Activated CD4-positive, alpha-beta T cell treated with anti-CD3 and anti-CD28 coated beads, Interleukin-2, amount 10 ng/mL, durations not matched to agents 24 days and 14 days (primary cell): ENCODE data around the gene ZIC1. TPM values are rescaled to one million over a fixed set of nuclear protein-coding genes. Genes with fewer than 3 reads are reported as not detected.

Experiments
- DNase-seq: peaks from one replicate; pipeline ENCODE4 v3.0.0; 2022
- H3K27ac Mint-ChIP-seq: one replicate; pipeline ENCODE4 v1.8.0; 2022; ENCODE audit warnings: mild to moderate bottlenecking, mixed read lengths
- H3K27me3 Mint-ChIP-seq: one replicate; pipeline ENCODE4 v1.8.0; 2022; ENCODE audit warnings: mixed read lengths
- H3K36me3 Mint-ChIP-seq: one replicate; pipeline ENCODE4 v1.8.0; 2022; ENCODE audit warnings: low read depth, mild to moderate bottlenecking, mixed read lengths
- H3K4me1 Mint-ChIP-seq: one replicate; pipeline ENCODE4 v1.8.0; 2021; ENCODE audit warnings: mixed read lengths
- H3K4me3 Mint-ChIP-seq: one replicate; pipeline ENCODE4 v1.8.0; 2022; ENCODE audit warnings: mild to moderate bottlenecking, moderate library complexity, mixed read lengths
- H3K9me3 Mint-ChIP-seq: one replicate; pipeline ENCODE4 v1.8.0; 2021; ENCODE audit warnings: mixed read lengths
- intact Hi-C: fragments of 100-400 bp; cut with micrococcal nuclease; formaldehyde crosslinking; loops from one replicate; pipeline ENCODE4 v1.15.1; 2023
- total RNA-seq: library from RNA; stranded (reverse); gene quantifications from 2 replicates; pipeline ENCODE4 v1.2.3, GENCODE V29; 2022

ZIC1 gene
- total RNA-seq, 1 donor from 2014 or later: not detected

DNA sequence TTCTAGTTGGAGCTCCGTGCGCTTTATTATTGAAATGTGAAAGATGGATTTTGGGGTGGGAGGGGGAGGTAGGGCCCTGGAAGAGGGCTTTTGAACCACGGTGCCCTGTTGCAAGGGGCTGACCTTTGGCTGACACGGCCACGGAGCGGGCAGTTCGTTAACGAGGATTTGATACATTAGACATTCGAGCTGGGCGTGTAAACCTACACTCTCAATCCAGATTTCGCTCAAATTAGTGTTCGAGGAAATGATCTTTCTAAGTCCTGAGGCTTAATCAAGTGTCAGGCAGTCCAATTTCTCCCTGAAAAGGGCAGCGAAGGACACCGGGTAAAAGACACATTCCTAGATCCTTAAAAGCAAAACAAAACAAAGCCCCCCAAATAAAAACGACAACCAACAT is 13.0 kb downstream of the ZIC1 start:
- Mint-ChIP-seq H3K27ac (no peak overlapping the region), H3K27me3 (peaks cover 62% of the 10 kb centered on the region), H3K9me3 (peaks cover 21% of the 10 kb centered on the region), H3K4me3 (no peak overlapping the region), H3K36me3 (no peaks in the 10 kb centered on the region), H3K4me1 (no peaks in the 10 kb centered on the region)
- DNase-seq: no peak
- intact Hi-C loops: loop anchor here (2.0 to 5.0 kb wide), 2 partner anchors 15 to 35 kb away; partner anchors contain the start of gene ZIC4

DNA sequence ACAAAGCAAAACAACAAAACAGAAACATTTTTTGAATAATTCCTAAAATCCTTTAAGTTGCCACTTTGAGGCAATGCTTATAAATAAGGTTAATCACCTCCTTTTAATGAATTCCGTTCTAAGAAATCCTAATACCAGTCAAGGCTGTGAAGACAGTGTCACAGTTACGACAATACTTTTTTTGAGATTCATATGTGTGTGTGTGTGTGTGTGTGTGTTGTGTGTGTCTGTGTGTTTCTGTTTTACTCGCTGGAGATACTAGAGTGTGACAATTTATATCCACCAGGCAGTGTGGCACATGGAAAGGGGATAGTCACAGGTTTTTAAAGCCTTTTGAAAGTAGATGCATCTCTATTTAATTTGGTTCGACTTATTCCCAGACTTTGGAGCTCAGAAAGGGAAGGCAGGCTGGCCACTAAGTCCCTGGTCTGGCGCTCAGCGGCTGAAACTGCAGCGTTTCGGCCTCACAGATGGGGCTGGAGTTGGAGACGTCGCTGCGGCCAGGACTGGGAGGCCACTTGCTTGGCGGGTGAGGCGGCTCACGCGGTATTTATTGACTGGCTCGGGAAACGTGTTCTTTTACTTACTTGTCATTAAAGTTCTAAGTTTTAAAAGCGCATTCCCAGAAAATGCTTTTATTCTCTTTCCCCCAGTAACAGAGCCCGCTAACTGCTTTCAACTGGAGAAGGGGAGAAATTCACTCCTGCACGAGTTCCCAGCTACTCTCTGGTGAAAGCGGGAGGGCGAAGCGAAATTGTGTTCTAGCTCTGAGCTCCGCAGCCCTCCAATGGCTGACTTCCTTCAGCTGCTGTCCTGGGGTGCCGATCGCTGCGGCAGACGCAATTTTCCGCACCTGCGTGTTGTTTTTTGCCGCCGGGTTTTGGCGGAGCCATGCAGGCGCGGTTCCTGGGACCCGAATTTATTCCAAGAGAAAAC is 13.7 kb downstream of the ZIC1 start:
- intact Hi-C loops: loop anchor here (2.0 to 5.0 kb wide), 2 partner anchors 16 to 36 kb away; partner anchors contain the start of gene ZIC4
- Mint-ChIP-seq H3K4me3 (no peak overlapping the region), H3K27ac (no peak overlapping the region), H3K9me3 (peaks cover 19% of the 10 kb centered on the region), H3K36me3 (no peaks in the 10 kb centered on the region), H3K4me1 (no peaks in the 10 kb centered on the region), H3K27me3 (peaks cover 55% of the 10 kb centered on the region)
- DNase-seq: no peak

DNA sequence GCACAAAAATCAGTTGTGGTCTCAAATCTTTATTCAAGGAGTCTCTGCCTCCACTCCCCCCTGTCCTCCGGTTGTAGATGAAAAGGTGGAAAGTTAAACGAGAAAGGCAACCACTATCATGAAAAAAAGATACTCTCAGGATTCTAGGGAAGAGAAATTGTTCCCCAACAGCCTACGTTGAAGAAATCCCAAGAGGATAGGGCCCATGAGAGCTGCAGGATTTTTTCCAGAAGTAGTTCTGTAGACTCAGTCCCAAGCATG is 14.3 kb downstream of the ZIC1 start:
- peaks cover 18% of the 10 kb centered on the region for H3K9me3 Mint-ChIP-seq
- H3K27me3 Mint-ChIP-seq: peaks cover 49% of the 10 kb centered on the region
- H3K27ac Mint-ChIP-seq: no peak overlapping the region
- intact Hi-C loops: loop anchor here (2.0 to 5.0 kb wide), 2 partner anchors 17 to 36 kb away; partner anchors contain the start of gene ZIC4
- H3K36me3 Mint-ChIP-seq: no peaks in the 10 kb centered on the region
- no peak for DNase-seq
- no peaks in the 10 kb centered on the region for H3K4me1 Mint-ChIP-seq
- H3K4me3 Mint-ChIP-seq: no peak overlapping the region

DNA sequence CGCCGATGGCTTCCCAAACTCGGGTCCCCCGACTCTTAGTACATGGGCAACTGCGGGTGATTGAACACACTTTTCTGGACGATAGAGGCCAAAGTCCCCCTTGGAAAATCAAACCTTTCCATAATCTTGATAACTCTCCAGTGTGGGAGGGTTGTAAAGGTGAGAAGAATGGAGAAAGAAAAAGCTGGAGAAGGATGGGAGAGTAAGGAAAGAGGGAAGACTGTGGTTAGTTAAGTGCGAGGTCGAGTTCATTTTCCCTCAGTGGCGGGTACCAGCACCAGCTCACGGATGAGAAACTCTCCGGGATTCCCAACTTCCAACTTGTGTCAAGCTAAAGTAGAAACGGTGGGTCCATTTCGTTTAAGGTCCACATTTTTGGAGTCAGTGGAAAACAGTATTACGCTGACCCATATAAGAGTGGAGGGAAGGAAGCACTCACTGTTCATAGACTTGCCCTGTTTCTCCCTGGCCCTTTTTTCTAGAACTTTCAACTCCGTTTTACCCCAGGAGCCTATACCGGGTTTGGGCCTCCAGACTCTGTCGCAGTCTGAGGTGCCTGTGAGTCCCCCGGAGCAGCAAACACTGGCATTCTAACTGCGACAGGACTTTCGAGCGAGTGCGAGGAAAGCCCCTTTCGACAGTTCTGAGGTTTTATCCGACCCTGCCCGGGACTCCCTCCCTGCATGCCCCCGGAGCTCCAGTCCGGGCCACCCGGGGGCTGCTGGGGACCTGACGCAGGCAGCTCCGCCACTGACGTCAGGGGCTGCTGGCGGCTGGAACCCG is 14.8 kb downstream of the ZIC1 start:
- Mint-ChIP-seq H3K27me3 (peaks cover 45% of the 10 kb centered on the region), H3K27ac (peak overlapping the region; percentile 25), H3K36me3 (no peaks in the 10 kb centered on the region), H3K4me1 (no peaks in the 10 kb centered on the region), H3K4me3 (no peak overlapping the region), H3K9me3 (peaks cover 18% of the 10 kb centered on the region)
- DNase-seq: no peak
- intact Hi-C loops: loop anchor here (2.0 to 5.0 kb wide), 2 partner anchors 17 to 37 kb away; partner anchors contain the start of gene ZIC4

DNA sequence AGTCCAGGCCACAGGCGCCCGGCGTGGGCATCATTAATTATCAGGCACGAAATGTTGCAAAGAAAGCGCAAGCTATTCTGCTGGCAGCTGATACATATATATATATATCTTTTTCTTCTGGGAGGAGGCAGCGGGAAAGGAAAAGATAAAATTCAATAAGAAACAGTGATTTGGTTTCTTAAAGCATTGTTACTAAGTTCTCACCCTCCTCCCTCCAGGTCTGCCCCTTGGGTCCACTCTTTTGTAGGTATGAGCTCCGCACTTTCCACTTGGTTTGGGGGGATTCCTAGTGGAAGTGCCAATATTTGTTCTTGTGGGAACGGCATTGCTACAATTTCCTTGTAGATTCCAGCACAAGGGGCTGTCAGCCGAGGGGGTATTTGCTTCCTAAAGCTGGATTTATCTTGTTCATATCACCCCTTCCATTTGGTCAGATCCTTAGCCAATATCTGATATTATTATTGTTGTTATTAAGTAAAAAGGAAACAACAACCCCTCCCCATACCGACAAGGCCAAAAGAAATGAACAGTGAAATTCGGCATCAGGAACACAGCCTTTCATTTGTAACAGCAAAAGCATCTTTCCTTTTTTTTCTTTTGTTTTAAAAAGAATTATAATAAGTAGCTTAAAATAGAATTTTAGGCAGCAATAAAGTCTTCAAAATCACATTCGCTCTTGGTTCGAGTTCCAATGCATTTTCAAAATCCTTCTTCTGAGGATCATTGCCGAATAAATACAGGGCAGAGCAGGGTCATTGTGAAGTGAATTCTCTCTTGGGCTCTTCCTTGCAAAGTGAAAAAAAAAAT is 15.6 kb downstream of the ZIC1 start:
- no peak overlapping the region for H3K4me3 Mint-ChIP-seq
- peaks cover 14% of the 10 kb centered on the region for H3K9me3 Mint-ChIP-seq
- DNase-seq: no peak
- intact Hi-C loops: loop anchor here (5.0 kb wide), 1 partner anchor 37 kb away; no protein-coding TSS in a partner anchor
- no peaks in the 10 kb centered on the region for H3K36me3 Mint-ChIP-seq
- no peaks in the 10 kb centered on the region for H3K4me1 Mint-ChIP-seq
- peaks cover 42% of the 10 kb centered on the region for H3K27me3 Mint-ChIP-seq
- no peak overlapping the region for H3K27ac Mint-ChIP-seq

DNA sequence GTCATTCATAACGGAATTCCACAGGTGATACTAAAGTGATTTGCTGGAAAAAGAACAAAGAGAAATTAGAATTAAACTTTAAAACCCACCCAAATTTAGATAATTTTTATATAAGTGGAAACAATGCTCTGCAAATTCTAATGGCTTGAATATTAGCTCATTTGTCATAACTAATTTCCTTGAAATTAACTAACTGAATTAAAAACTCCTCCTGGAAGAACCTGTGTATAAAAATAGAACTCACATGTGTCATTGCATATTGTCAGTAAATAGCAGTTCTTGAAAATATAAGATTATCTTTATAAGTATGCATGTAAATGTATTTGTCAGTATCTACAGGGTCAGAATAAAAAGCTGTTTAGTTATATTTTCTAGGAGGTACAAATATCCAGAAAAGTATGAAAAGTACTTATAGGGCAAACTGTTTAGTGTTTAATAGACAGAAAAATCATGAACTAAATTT is 16.3 kb downstream of the ZIC1 start:
- Mint-ChIP-seq H3K27ac (no peak overlapping the region), H3K36me3 (no peaks in the 10 kb centered on the region), H3K4me3 (no peak overlapping the region), H3K4me1 (no peaks in the 10 kb centered on the region), H3K9me3 (peaks cover 10% of the 10 kb centered on the region), H3K27me3 (peaks cover 37% of the 10 kb centered on the region)
- intact Hi-C loops: no loop called here
- no peak for DNase-seq

DNA sequence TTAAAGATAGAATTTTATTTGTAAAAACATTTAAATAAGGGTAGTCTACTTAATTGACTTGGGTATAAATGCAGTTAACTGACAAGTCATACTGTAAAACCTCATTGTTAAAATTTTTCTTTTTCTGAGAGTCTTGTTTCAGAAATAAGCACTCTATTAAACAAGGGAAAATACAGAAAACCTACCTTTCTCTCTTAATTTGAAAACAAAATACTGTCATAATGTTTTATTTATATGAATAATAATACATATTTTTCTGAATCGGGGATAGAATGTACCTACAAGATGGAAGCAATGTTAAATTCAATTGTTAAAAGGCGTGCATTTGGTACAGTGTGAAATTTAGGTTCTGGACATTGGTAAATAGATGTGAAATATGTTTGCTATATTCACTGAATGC is 17.8 kb downstream of the ZIC1 start:
- DNase-seq: no peak
- Mint-ChIP-seq H3K36me3 (no peaks in the 10 kb centered on the region), H3K4me3 (no peak overlapping the region), H3K27ac (no peak overlapping the region), H3K27me3 (peaks cover 28% of the 10 kb centered on the region), H3K9me3 (peaks cover 10% of the 10 kb centered on the region), H3K4me1 (no peaks in the 10 kb centered on the region)
- intact Hi-C loops: no loop called here

DNA sequence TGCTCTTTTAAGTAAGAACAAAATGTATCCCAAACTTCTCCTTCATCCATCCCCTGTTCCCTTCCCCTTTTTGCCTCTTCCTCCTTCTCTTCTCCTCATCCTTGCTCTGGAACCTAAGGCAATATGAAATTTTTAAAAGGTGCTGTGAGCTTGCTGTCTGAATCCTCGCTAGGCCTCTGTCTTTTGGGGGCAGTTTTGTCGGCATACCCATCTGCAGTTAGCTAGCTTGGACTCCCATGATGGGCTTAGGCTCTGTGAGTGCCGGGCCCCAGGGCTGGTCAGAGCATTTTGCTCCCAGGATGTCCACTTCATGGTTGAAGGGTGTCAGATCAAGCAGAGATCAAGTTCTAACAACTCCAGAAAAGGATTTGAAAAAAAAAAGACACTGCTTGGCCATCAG is 18.6 kb downstream of the ZIC1 start:
- H3K36me3 Mint-ChIP-seq: no peaks in the 10 kb centered on the region
- intact Hi-C loops: no loop called here
- H3K4me1 Mint-ChIP-seq: no peaks in the 10 kb centered on the region
- H3K4me3 Mint-ChIP-seq: no peak overlapping the region
- no peak for DNase-seq
- peaks cover 6% of the 10 kb centered on the region for H3K9me3 Mint-ChIP-seq
- peaks cover 20% of the 10 kb centered on the region for H3K27me3 Mint-ChIP-seq
- H3K27ac Mint-ChIP-seq: no peak overlapping the region

DNA sequence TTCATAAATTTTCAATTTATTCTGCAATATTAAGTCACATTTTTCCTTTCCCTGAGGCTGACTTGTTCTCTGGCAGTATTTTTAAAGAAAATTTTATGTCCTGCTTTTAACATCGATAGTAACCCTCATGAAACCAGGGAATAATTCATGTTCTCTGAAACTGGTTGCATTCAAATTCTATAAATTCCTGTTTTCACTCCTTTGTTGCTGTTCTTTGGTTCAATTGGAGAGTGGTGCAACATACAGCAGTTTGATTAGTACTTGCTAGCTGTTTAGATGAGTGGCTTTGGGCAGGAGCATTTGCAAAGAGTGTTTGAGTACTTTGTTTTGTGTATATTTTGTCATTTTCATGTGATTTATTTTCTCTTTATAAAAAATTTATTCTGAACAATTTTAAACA is 19.2 kb downstream of the ZIC1 start:
- intact Hi-C loops: no loop called here
- H3K36me3 Mint-ChIP-seq: no peaks in the 10 kb centered on the region
- H3K27me3 Mint-ChIP-seq: peaks cover 14% of the 10 kb centered on the region
- H3K9me3 Mint-ChIP-seq: peaks cover 5% of the 10 kb centered on the region
- no peak overlapping the region for H3K27ac Mint-ChIP-seq
- H3K4me1 Mint-ChIP-seq: no peaks in the 10 kb centered on the region
- no peak for DNase-seq
- no peak overlapping the region for H3K4me3 Mint-ChIP-seq

DNA sequence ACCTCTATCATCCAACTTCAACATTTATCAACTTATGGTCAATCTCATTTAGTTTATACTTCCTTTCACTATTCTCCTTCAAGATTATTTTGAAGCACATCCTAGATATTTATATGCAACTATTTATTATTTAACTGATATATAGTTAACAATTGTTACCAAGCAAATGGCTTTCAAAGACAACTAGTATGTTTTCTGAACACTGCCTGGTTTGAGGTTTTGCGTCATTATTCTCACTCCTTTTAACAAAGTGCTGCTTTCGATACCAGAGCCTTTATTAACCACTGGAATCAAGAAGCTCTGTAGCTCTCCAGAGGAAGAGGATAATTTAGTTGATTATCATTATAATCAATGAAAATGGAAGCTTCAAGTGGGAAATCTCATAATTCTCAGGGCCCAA is 19.6 kb downstream of the ZIC1 start:
- Mint-ChIP-seq H3K36me3 (no peaks in the 10 kb centered on the region), H3K4me3 (no peak overlapping the region), H3K27ac (no peak overlapping the region), H3K4me1 (no peaks in the 10 kb centered on the region), H3K27me3 (peaks cover 10% of the 10 kb centered on the region), H3K9me3 (peaks cover 1% of the 10 kb centered on the region)
- no peak for DNase-seq
- intact Hi-C loops: no loop called here

DNA sequence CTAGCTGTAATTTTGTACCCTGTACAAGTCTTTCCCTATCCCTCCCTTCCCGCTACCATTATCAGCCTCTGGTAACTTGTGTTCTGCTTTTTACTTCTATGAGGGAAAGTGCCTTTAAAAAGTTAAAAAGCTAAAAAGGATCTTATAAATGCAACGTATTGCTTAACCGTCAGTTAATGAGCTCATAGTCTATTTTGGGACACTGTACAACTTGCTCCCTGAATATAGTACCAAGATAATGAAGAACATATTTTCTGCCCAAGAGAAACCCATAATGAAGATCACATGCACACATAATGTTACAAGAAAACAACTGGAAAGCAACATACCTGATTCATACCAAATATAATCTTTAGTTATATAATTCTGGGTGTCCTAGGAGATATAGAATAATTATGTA is 22.6 kb downstream of the ZIC1 start:
- no peak overlapping the region for H3K27ac Mint-ChIP-seq
- H3K4me3 Mint-ChIP-seq: no peak overlapping the region
- no peaks in the 10 kb centered on the region for H3K9me3 Mint-ChIP-seq
- H3K36me3 Mint-ChIP-seq: no peaks in the 10 kb centered on the region
- no peaks in the 10 kb centered on the region for H3K4me1 Mint-ChIP-seq
- intact Hi-C loops: no loop called here
- no peak for DNase-seq
- H3K27me3 Mint-ChIP-seq: no peaks in the 10 kb centered on the region

DNA sequence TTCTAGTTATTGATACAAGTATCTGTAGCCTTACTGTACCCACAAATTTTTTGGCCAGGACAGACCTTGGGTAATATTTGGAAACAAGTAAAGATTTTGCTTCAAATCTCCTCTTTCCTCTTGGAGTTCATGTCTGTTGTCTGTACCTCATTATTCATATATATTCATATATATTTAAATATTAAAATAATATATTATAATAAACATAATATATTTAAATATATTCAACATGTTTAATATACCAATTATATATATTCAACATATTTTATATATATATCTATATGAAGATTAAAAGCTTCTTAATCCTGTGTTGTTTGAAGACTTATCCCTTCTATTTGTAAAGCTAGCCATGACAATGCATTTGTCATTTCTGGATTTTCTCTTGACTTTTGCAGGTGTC is 38.1 kb downstream of the ZIC1 start:
- no peak for DNase-seq
- Mint-ChIP-seq H3K27me3 (no peaks in the 10 kb centered on the region), H3K27ac (no peak overlapping the region), H3K4me1 (no peaks in the 10 kb centered on the region), H3K4me3 (no peak overlapping the region), H3K36me3 (no peaks in the 10 kb centered on the region), H3K9me3 (no peaks in the 10 kb centered on the region)
- intact Hi-C loops: no loop called here

DNA sequence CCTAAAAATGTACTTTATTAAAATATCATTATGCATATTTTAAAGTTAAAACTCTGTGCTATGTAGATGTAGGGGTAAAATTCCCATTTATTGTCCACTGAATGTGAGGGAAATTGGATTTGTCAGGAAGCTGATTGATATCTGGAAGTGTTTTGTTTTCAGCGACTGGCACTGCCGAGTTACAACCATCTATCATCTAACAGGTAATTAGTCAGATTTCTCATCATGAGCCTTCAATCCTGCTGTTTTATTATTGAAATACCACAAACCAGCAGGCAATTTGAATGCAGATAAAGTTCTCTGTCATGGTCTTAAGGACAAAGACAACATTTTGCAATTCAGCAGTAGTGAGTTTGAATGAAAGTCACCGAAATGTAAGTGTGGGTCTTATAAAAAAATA is 40.5 kb downstream of the ZIC1 start:
- Mint-ChIP-seq H3K4me1 (no peaks in the 10 kb centered on the region), H3K4me3 (no peak overlapping the region), H3K36me3 (no peaks in the 10 kb centered on the region), H3K27me3 (no peaks in the 10 kb centered on the region), H3K27ac (no peak overlapping the region), H3K9me3 (no peaks in the 10 kb centered on the region)
- DNase-seq: no peak
- intact Hi-C loops: no loop called here
